GM21619 (cell line): ENCODE measurements around the gene EXD3.
"Not testable (repeated sequence)": the region's sequence is repeated elsewhere in the genome, so short reads cannot be mapped to it uniquely, and the experiment has no call there.

Source experiments
- ATAC-seq: cut with Tn5 transposase; IDR thresholded peaks from one replicate; pipeline ENCODE4 v1.9.1; 2021; ENCODE audit not compliant: unreplicated experiment

Gene EXD3

GRCh38 chr9:137262173-137262908, 160.6 kb downstream of the EXD3 start:
- not testable (repeated sequence) for ATAC-seq
